ENCODE measurements around the gene FH. TPM values are rescaled to one million over a fixed set of nuclear protein-coding genes. Genes with fewer than 3 reads are reported as not detected.

Gene FH
- total and polyA plus RNA-seq, 10 of the 15 experiments (the other 5 are each of a cell fraction or from before 2014, with no cell fraction given): 44.7 to 124 (median 76.2) TPM

GRCh38 chr1:241518476-241519307 is 863 bp downstream of the FH start:
- ChIA-PET RAD21 (ENCODE audit: unreplicated experiment) (interaction anchor here (0.6 to 1.1 kb wide), 2 partner anchors 93 to 589 kb away, joined by 3 read pairs; no protein-coding TSS in a partner anchor), SMC1A (ENCODE audit: uncharacterized antibody, unreplicated experiment) (interaction anchor here (0.7 to 2.1 kb wide), 6 partner anchors 8 to 84 kb away, joined by 3 to 7 read pairs (median 4); partner anchors contain the start of gene KMO), CTCF (interaction anchor here (1.3 to 1.4 kb wide), 2 partner anchors 10 to 108 kb away, joined by 6 to 8 read pairs; no protein-coding TSS in a partner anchor), POLR2A (no interaction called here)
- Histone ChIP-seq H3K27me3 (replicated peaks in 1 of 2; ENCODE audit: control insufficient read depth in 2 of 2, insufficient read depth in 2 of 2, low read length in 1 of 2) (no peaks in the 10 kb centered on the region), H3K79me2 (ENCODE audit: control insufficient read depth, insufficient read depth, low read length) (peaks cover 43% of the 10 kb centered on the region), H3K4me1 (ENCODE audit: control insufficient read depth, insufficient read depth, low read length) (peaks cover 3% of the 10 kb centered on the region; the same call in 1 of the 2 replicates), H3K4me2 (ENCODE audit: control insufficient read depth, insufficient read depth) (peak overlapping the region; percentile 84), H3K36me3 (ENCODE audit: control insufficient read depth in 2 of 2, insufficient read depth in 2 of 2, low read length in 1 of 2) (no peaks in the 10 kb centered on the region), H3K4me3 (peak overlapping the region; percentile 93), H2AFZ (ENCODE audit: control insufficient read depth, low read depth, low read length) (peak overlapping the region; percentile 85), H3K9ac (ENCODE audit: control insufficient read depth, insufficient read depth, low read length) (peak overlapping the region; percentile 84), H3K27ac (ENCODE audit: control insufficient read depth, insufficient read depth) (peak overlapping the region; percentile 88), H3K9me3 (replicated peaks; ENCODE audit: control insufficient read depth, insufficient read depth, low read length) (no peaks in the 10 kb centered on the region), H4K20me1 (ENCODE audit: control insufficient read depth, insufficient read depth) (no peaks in the 10 kb centered on the region)
- TSS peak; percentile 67 for BruUV-seq (replicated peaks)
- FAIRE-seq: no peak
- WGBS (ENCODE audit: insufficient coverage, insufficient replicate concordance, low lambda C conversion rate, missing lambda C conversion rate): 2% methylated on average over 16 of the region's 28 CpGs
- in situ Hi-C loops (cut with MboI): no loop called here
- TF ChIP-seq HDAC2 (IDR thresholded peaks at IDR 0.05) (no peak), CHD4 (IDR thresholded peaks at IDR 0.05) (no peak), EGR1 (IDR thresholded peaks at IDR 0.05; ENCODE audit: borderline replicate concordance in 1 of 2, low read depth in 2 of 2, low read length in 2 of 2) (peak in 1 of 2 experiments; percentile 59; a peak in 1 of 3 replicates), RUNX3 (IDR thresholded peaks at IDR 0.05; ENCODE audit: low read length) (peak; percentile 65)
- DNase-seq (ENCODE audit: low read depth, low spot score): no peak
- intact Hi-C loops (cut with micrococcal nuclease; ENCODE audit: unreplicated experiment): loop anchor here (1.0 kb wide), 1 partner anchor 11 kb away; no protein-coding TSS in a partner anchor
- peak; percentile 59 for ATAC-seq

- Histone ChIP-seq H3K9ac (ENCODE audit: control insufficient read depth, insufficient read depth, low read length) (no peak overlapping the region), H4K20me1 (ENCODE audit: control insufficient read depth, insufficient read depth) (no peaks in the 10 kb centered on the region), H3K27me3 (replicated peaks in 1 of 2; ENCODE audit: control insufficient read depth in 2 of 2, insufficient read depth in 2 of 2, low read length in 1 of 2) (no peaks in the 10 kb centered on the region), H3K9me3 (replicated peaks; ENCODE audit: control insufficient read depth, insufficient read depth, low read length) (no peaks in the 10 kb centered on the region), H3K79me2 (ENCODE audit: control insufficient read depth, insufficient read depth, low read length) (peaks cover 32% of the 10 kb centered on the region), H3K36me3 (ENCODE audit: control insufficient read depth in 2 of 2, insufficient read depth in 2 of 2, low read length in 1 of 2) (peaks cover under 1 to 5% of the 10 kb centered on the region in 2 experiments), H2AFZ (ENCODE audit: control insufficient read depth, low read depth, low read length) (no peak overlapping the region), H3K4me2 (ENCODE audit: control insufficient read depth, insufficient read depth) (no peak overlapping the region), H3K4me3 (no peak overlapping the region), H3K4me1 (ENCODE audit: control insufficient read depth, insufficient read depth, low read length) (peaks cover 3% of the 10 kb centered on the region; the same call in 1 of the 2 replicates), H3K27ac (ENCODE audit: control insufficient read depth, insufficient read depth) (no peak overlapping the region)
- intact Hi-C loops (cut with micrococcal nuclease; ENCODE audit: unreplicated experiment): no loop called here
- ChIA-PET CTCF (interaction anchor here (1.2 to 2.4 kb wide), 3 partner anchors 10 to 625 kb away, joined by 3 to 5 read pairs (median 4); no protein-coding TSS in a partner anchor), SMC1A (ENCODE audit: uncharacterized antibody, unreplicated experiment) (interaction anchor here (1.2 kb wide), 1 partner anchor 15 kb away, joined by 3 read pairs; no protein-coding TSS in a partner anchor), POLR2A (no interaction called here), RAD21 (ENCODE audit: unreplicated experiment) (no interaction called here)
- in situ Hi-C loops (cut with MboI): no loop called here
- ATAC-seq (peak; percentile 51; the same call in 1 of the 3 replicates), FAIRE-seq (no peak), DNase-seq (ENCODE audit: low read depth, low spot score) (no peak)
- WGBS (ENCODE audit: insufficient coverage, insufficient replicate concordance, low lambda C conversion rate, missing lambda C conversion rate): 84% methylated on average over 5 of the region's 5 CpGs
- no TSS peak for BruUV-seq (replicated peaks)
- TF ChIP-seq SPI1 (IDR thresholded peaks at IDR 0.05; ENCODE audit: borderline replicate concordance, insufficient read depth, low read depth, low read length) (peak; percentile 59; the same call in 1 of the 2 replicates), ZNF207 (IDR thresholded peaks at IDR 0.05; ENCODE audit: borderline replicate concordance) (no peak), MYB (IDR thresholded peaks at IDR 0.05; ENCODE audit: borderline replicate concordance, low read depth, low read length) (no peak), HDAC2 (IDR thresholded peaks at IDR 0.05) (no peak), ETV6 (conservative IDR thresholded peaks at IDR 0.05 in 1 of 2, IDR thresholded peaks at IDR 0.05 in 1 of 2; ENCODE audit: borderline replicate concordance in 1 of 2, low read depth in 1 of 2) (no peak), ZBTB33 (IDR thresholded peaks at IDR 0.05) (no peak)
These were observed 6.2 kb downstream of the FH start for GRCh38 chr1:241513378-241513777.
